Measurements from ENCODE around the gene KIF25.

Gene KIF25

DNA sequence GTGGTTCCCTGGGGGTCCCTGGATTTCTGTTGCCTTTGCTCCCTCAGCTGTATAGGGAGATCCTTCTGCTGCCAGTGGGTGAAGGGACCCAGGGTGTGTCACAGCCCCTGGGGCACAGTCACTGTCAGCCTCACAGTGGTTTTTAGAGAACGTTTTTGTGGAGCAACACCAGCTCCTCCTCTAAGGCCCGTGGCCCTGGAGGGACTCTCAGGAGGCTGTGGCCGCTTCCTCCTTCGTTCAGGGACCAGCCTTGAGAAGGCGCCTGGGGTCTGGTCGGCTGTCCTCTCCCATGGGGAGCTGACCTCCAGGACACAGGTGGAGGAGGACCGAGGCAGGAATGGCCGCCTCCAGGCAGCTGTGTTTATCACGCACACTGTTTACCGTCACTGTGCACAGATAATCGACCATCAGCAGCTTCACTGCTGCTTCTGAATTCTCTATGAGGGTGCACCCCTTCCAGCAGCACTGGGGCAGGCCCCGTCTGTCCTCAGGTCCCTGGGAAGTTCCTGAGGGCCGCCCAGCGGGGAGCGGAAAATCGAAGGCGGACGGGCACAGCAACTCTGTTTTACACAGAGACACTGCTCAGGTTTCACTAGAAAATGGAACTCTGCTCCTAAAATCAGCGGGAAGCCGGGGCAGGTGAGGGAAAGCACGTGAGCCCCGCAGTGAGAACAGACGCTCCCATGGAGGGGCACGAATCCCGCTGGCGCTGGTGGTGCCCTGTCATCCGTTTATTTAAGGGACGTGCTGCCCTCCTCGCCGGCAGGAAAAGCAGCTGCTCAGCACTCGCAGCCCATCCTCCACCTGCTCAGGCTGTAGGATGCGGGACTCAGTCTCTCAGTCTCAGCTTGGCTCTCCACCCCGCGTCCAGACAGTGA lies 92.0 kb downstream of the KIF25 start:
- no peak for DNase-seq (ENCODE audit: low read depth in 2 of 2)

DNA sequence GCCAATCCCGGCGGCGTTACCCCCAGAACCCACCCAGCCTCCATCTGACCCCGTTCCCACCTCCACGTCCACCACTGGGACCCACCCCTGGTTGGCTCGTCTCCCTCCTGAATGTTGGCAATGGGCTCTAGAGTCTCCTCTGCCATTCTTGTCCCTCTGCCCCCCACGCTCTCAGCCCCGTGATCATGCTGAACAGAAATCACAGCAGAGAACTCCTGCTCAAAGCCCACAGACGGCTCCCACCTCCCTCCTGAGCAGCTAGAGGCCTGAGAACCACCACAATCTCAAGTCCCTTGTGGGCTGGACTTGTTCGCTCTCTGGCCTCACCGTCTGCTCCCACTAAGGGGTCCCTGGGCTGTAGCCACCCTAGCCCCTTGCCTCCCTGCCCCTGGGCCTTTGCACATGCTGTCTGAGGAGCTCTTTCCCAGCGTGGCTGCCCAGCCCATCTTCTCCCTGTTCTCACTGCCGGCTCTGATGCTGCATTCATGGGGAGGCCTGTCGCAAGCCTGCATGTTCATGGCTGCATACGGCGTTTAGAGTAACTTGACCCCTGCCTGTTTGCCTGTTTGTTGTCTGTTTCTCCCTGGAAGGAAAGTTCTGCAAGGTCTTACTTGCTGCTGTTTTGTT lies 92.7 kb downstream of the KIF25 start:
- no peak for DNase-seq (ENCODE audit: low read depth in 2 of 2)

DNA sequence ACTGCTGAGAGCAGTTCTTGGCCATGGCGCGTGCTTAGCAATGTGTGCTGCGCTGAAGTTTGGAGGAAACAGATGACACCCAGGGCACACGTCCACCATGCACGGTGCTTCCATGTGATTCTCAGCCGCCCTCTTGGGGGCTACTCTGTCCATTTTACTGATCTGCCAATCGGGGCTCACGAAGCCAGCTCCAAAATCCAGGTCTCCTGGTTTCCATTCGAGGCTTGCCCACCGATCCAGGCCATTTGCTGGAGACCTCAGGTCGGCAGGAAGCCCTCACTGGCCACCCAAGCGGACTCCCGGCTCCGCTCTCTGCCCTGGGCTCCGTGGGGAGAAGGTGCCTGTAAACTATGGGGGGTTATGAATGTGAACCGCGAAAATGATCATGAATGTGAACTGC lies 93.2 kb downstream of the KIF25 start:
- DNase-seq (ENCODE audit: low read depth in 2 of 2): no peak

DNA sequence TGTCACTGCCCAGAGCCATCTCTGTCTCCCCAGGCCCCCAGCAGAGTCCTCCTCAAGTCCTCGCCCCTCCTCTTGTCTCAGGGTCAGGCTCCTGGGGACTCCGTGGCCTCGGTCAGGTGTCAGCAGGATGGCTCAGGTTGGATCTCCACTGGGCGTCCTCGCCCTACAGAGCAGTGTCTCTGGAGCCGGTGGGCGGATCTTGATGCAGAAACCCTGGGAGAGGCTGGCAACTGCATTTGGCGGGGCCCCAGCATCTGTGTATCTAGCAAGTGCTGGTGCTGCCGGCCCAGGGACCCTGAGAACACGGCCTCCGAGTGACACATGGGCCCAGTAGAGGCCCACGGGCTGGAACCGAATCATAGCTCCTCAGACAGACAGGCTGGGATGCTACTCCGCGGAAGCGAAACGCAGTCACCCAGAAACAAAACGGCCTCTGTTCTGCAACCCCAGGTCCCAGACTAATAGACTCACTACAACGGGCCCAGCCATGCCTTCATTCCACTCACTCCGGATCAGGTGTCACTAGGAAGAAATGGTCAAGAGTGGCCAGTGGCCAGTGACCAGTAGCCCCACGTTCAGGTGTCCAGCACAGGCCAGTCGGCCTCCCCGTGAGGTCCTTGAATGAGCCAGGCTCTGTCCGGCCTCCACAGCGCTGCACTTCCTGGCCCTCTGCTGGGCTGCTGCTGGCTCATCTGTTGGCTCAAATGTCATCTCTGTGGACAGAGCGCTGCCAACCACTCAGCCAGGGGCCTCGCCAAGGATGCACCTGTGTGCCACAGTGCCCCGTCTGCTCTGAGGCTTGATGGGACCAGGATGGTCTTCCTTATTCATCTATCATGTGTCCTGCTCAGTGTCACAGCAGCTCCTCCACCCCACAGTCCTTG lies 94.2 kb downstream of the KIF25 start:
- DNase-seq (ENCODE audit: low read depth in 2 of 2): no peak

DNA sequence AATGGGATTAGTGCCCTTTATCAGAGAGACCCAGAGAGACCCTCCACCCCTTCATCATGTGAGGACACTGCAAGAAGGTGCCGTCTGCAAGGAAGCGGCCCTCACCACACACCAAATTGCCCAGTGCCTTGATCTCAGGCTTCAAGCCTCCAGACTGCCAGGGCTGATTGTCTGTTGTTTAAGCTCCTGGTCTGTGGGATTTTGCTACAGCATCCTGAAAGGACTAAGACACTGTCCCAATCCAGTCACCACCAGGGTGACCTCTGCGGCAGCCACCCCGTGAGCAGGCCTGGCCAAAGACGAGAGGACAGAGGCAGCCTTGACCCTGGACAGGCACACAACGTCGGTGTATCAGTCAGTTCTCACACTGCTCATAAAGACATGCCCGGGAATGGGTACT lies 95.1 kb downstream of the KIF25 start:
- DNase-seq (ENCODE audit: low read depth in 2 of 2): no peak

DNA sequence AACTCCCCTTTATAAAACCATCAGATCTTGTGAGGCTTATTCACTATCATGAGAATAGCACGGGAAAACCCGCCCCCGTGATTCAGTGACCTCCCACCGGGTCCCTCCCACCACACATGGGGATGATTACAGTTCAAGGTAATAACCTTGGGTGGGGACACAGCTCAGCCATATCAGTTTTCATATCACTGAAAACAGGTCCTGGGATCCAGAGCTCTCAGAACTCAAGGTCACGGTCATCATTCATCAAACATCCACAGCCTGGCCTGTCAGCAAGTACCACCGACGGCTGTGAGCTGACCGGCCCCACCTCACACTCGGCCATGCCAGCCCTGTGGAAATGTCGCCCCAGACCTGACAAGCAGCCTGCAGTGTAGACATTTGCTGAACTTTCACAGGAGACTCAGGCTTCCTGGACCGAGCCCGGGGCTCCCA lies 95.6 kb downstream of the KIF25 start:
- no peak for DNase-seq (ENCODE audit: low read depth in 2 of 2)

DNA sequence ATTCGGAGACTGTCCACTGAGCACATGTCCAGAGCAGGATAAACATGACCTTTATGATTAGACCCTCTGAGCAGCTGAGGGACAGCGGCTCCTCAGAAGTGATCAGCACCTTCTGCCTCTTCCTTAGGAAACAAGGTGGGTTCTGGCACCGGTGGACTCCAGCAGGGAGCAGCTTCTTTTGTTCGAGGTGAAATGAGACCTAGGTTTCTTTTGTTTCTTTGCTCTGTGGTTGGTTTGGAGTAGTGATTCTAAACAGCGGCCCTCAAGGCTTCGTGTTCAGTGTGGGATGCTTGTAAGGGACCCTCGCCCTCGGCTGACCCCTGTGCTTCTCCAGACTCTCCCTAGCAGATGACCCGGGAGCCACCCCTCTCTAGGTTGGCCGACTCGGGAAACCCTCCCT lies 96.2 kb downstream of the KIF25 start:
- DNase-seq (ENCODE audit: low read depth in 2 of 2): no peak

Data from stimulated activated CD8-positive, alpha-beta memory T cell treated with anti-CD3 and anti-CD28 coated beads, Interleukin-15, amount 100 ng/mL, for 48 hours (primary cell).